PC-9 (cell line): ENCODE results near the gene SDK1. TPM values are rescaled to one million over a fixed set of nuclear protein-coding genes. Genes with fewer than 3 reads are reported as not detected.

Source experiments
- BruUV-seq: library from RNA; stranded (reverse); fragments of 400-500 nt; replicated peaks from 2 replicates; lab custom pipeline; 2021; lab: Mats Ljungman, UMichigan
- CTCF ChIA-PET: fragments of 300-600 bp; sonication (Branson Sonifier 250); formaldehyde crosslinking; loops from one replicate; lab custom pipeline; 2022; ENCODE audit warnings: antibody characterized with exemption; lab: Charles Lee
- POLR2A ChIA-PET: fragments of 300-600 bp; sonication (Branson Sonifier 250); formaldehyde crosslinking; loops from one replicate; lab custom pipeline; 2022; ENCODE audit warnings: antibody characterized with exemption; ENCODE audit not compliant: unreplicated experiment; lab: Charles Lee
- DNase-seq, 2 experiments: peaks; one replicate each; pipeline versions ENCODE4 v3.0.0 to v3.0.0-alpha.2; 2015 to 2022; ENCODE audit warnings: mixed read lengths in 1 of 2
- H2AFZ ChIP-seq: fragments of 200-600 bp; sonication (generic); 2 replicates; pipeline ENCODE4 v1.8.1; 2017; ENCODE audit warnings: antibody characterized with exemption
- H3F3A ChIP-seq: fragments of 200-600 bp; sonication (generic); 2 replicates; pipeline ENCODE4 v1.8.1; 2017; ENCODE audit warnings: antibody characterized with exemption, mild to moderate bottlenecking, low read depth; ENCODE audit not compliant: insufficient read depth
- H3K27ac ChIP-seq: fragments of 200-600 bp; sonication (generic); 2 replicates; pipeline ENCODE4 v1.6.1; 2016; ENCODE audit warnings: mixed run types
- H3K27me3 ChIP-seq: fragments of 200-600 bp; sonication (generic); 2 replicates; pipeline ENCODE4 v1.6.1; 2016; ENCODE audit warnings: low read depth, mixed run types; ENCODE audit not compliant: insufficient read depth
- H3K36me3 ChIP-seq: fragments of 200-600 bp; sonication (generic); 2 replicates; pipeline ENCODE4 v1.6.1; 2016; ENCODE audit warnings: low read depth, mixed run types
- H3K4me1 ChIP-seq: fragments of 200-600 bp; sonication (generic); replicated peaks from 2 replicates; pipeline ENCODE4 v1.6.1; 2016; ENCODE audit warnings: mixed run types; ENCODE audit not compliant: insufficient read depth
- H3K4me2 ChIP-seq: fragments of 200-600 bp; sonication (generic); 2 replicates; pipeline ENCODE4 v1.6.1; 2017; ENCODE audit warnings: mixed run types
- H3K4me3 ChIP-seq: fragments of 200-600 bp; sonication (generic); 2 replicates; pipeline ENCODE4 v1.6.1; 2016; ENCODE audit warnings: mixed run types
- H3K79me2 ChIP-seq: fragments of 200-600 bp; sonication (generic); 2 replicates; pipeline ENCODE4 v1.6.1; 2017; ENCODE audit warnings: low read depth, mixed run types
- H3K9me2 ChIP-seq: fragments of 200-600 bp; sonication (generic); 2 replicates; pipeline ENCODE4 v1.8.1; 2017; ENCODE audit warnings: mild to moderate bottlenecking; ENCODE audit not compliant: insufficient read depth
- H3K9me3 ChIP-seq: fragments of 200-600 bp; sonication (generic); 2 replicates; pipeline ENCODE4 v1.8.1; 2016; ENCODE audit warnings: low read depth; ENCODE audit not compliant: insufficient read depth
- H4K20me1 ChIP-seq: fragments of 200-600 bp; sonication (generic); 2 replicates; pipeline ENCODE4 v1.8.1; 2017; ENCODE audit not compliant: insufficient read depth
- EZH2 ChIP-seq: fragments of 200-600 bp; sonication (generic); IDR thresholded peaks from 2 replicates; pipeline ENCODE4 v1.8.0; 2017; ENCODE audit warnings: antibody characterized with exemption, low read depth
- intact Hi-C: fragments of 100-400 bp; cut with micrococcal nuclease; formaldehyde crosslinking; loops from one replicate; pipeline ENCODE4 v1.10.0; 2022; ENCODE audit not compliant: unreplicated experiment
- total RNA-seq: library from RNA; stranded (reverse); gene quantifications from 2 replicates; pipeline ENCODE4 v1.2.3, GENCODE V29; 2021
- TF ChIP-seq, protein P1 (sequence below): fragments of 200-600 bp; sonication (generic); conservative IDR thresholded peaks from 2 replicates; pipeline ENCODE4 v1.6.1; 2017; ENCODE audit warnings: mixed run types, antibody characterized with exemption, mild to moderate bottlenecking, moderate library complexity

The SDK1 gene
- total RNA-seq, 1 experiment from 2014 or later: not detected

DNA sequence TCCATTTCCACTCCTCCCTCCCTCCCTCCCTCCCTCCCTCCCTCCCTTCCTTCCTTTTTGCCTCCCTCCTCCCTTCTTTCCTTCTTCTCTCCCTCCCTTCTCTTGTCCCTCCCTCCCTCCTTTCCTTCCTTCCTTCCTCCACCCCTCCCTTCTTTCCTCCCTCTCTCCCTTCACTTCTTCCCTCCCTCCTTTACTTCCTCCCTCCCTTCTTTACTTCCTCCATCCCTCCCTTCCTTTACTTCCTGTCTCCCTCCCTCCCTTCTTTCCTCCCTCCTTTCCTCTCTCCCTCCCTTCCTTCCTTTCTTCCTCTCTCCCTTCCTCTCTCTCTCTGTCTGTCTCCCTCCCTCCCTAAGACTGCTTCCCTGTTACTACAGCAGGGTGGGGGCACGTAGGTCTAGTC, 782.5 kb downstream of the SDK1 start:
- CTCF ChIA-PET: no interaction called here
- Histone ChIP-seq H3K79me2 (no peaks in the 10 kb centered on the region), H3K9me3 (no peaks in the 10 kb centered on the region), H3K36me3 (no peaks in the 10 kb centered on the region), H2AFZ (no peak overlapping the region), H3K4me1 (no peaks in the 10 kb centered on the region), H3K4me2 (no peak overlapping the region), H4K20me1 (no peaks in the 10 kb centered on the region), H3K4me3 (no peak overlapping the region), H3F3A (no peaks in the 10 kb centered on the region), H3K9me2 (no peaks in the 10 kb centered on the region), H3K27me3 (peaks cover 55% of the 10 kb centered on the region), H3K27ac (no peak overlapping the region)
- no TSS peak for BruUV-seq
- no peak for DNase-seq
- POLR2A ChIA-PET: no interaction called here
- no peak for TF ChIP-seq EZH2
- TF ChIP-seq, protein P1, sequence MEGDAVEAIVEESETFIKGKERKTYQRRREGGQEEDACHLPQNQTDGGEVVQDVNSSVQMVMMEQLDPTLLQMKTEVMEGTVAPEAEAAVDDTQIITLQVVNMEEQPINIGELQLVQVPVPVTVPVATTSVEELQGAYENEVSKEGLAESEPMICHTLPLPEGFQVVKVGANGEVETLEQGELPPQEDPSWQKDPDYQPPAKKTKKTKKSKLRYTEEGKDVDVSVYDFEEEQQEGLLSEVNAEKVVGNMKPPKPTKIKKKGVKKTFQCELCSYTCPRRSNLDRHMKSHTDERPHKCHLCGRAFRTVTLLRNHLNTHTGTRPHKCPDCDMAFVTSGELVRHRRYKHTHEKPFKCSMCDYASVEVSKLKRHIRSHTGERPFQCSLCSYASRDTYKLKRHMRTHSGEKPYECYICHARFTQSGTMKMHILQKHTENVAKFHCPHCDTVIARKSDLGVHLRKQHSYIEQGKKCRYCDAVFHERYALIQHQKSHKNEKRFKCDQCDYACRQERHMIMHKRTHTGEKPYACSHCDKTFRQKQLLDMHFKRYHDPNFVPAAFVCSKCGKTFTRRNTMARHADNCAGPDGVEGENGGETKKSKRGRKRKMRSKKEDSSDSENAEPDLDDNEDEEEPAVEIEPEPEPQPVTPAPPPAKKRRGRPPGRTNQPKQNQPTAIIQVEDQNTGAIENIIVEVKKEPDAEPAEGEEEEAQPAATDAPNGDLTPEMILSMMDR: no peak
- intact Hi-C loops: no loop called here

DNA sequence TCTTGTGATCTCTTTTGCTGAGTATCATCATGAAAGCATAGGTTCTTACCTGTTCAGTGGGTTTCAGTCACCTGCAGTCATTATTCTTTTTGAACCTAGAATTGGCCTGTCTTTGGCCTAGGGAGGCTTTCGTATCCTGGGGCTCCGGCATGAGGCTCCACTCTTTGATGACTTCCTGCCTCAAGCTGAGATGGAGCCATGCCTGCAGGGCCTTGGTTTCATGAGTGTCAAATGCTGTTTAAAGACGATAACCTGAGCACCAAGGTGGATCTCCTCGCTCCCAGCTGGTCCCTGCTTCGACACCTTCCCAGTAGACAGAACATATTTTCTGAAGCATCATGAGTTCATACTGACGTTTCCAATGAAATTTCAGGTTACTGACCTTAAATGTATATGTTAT, 783.2 kb downstream of the SDK1 start:
- ChIA-PET CTCF (no interaction called here), POLR2A (no interaction called here)
- TF ChIP-seq, protein P1: no peak
- TF ChIP-seq EZH2: no peak
- no peak overlapping the region for H3K4me3 ChIP-seq
- H4K20me1 ChIP-seq: no peaks in the 10 kb centered on the region
- no peaks in the 10 kb centered on the region for H3F3A ChIP-seq
- H3K4me1 ChIP-seq: no peaks in the 10 kb centered on the region
- no peaks in the 10 kb centered on the region for H3K9me2 ChIP-seq
- H3K4me2 ChIP-seq: no peak overlapping the region
- no TSS peak for BruUV-seq
- no peaks in the 10 kb centered on the region for H3K79me2 ChIP-seq
- H2AFZ ChIP-seq: no peak overlapping the region
- no peak for DNase-seq
- peaks cover 55% of the 10 kb centered on the region for H3K27me3 ChIP-seq
- H3K27ac ChIP-seq: no peak overlapping the region
- intact Hi-C loops: no loop called here
- no peaks in the 10 kb centered on the region for H3K36me3 ChIP-seq
- H3K9me3 ChIP-seq: no peaks in the 10 kb centered on the region

DNA sequence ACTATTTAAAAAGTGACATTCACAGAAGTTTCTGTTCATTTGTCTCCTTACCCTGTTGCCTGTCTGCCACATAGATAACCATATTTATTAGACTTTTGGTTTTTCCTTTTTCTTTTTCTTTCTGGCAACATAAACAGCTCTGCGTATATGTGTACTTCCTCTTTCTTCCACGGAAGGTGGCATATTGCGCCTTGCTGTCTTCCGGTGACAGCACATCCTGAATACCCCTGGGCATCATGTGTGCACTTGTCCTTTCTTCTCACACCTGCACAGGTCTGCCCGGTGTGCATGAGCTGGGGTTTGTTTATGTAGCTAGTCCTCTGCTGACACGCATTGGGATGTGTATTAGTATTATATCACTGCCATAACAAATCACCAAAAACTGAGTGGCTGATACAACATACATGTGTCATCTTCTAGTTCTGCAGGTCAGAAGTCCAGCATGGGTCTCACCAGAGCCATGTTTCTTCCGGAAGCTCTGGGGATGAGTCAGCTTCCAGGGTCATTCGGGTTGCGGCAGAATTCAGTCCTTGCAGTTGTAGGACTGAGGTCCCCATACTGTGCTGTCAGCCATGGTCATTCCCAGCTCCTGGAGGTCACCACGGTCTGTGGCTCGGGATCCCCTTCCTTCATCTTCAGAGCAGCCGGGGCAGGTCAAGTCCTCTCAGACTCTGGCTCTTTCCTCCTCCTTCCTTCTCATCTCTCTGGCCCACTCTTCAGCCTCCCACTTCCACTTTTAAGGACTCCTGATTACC, 785.1 kb downstream of the SDK1 start:
- BruUV-seq: no TSS peak
- Histone ChIP-seq H4K20me1 (no peaks in the 10 kb centered on the region), H3K4me2 (no peak overlapping the region), H3F3A (no peaks in the 10 kb centered on the region), H3K27me3 (peaks cover 57% of the 10 kb centered on the region), H3K9me3 (no peaks in the 10 kb centered on the region), H3K9me2 (no peaks in the 10 kb centered on the region), H2AFZ (no peak overlapping the region), H3K79me2 (no peaks in the 10 kb centered on the region), H3K36me3 (no peaks in the 10 kb centered on the region), H3K4me1 (no peaks in the 10 kb centered on the region), H3K27ac (no peak overlapping the region), H3K4me3 (no peak overlapping the region)
- ChIA-PET CTCF (no interaction called here), POLR2A (no interaction called here)
- no peak for DNase-seq
- no peak for TF ChIP-seq EZH2
- TF ChIP-seq, protein P1: no peak
- intact Hi-C loops: no loop called here
